ENCODE results near the gene MIPOL1. TPM values are rescaled to one million over a fixed set of nuclear protein-coding genes. Genes with fewer than 3 reads are reported as not detected.

The MIPOL1 gene
- total RNA-seq, 1 experiment from 2014 or later, result 18.7 TPM

- Histone ChIP-seq H3K27me3 (replicated peaks; ENCODE audit: control insufficient read depth, insufficient read depth, low read length) (no peaks in the 10 kb centered on the region), H3K9me3 (no peaks in the 10 kb centered on the region), H3K36me3 (ENCODE audit: control insufficient read depth, insufficient read depth, low read length) (peaks cover 10% of the 10 kb centered on the region), H3K4me1 (peaks cover 15% of the 10 kb centered on the region), H3K4me3 (ENCODE audit: low read depth, low read length) (peak overlapping the region; percentile 92)
- ChIA-PET POLR2A (interaction anchor here (1.4 to 2.2 kb wide), 2 partner anchors 26 to 343 kb away, joined by 5 to 7 read pairs; no protein-coding TSS in a partner anchor), CTCF (interaction anchor here (0.6 to 1.3 kb wide), 4 partner anchors 22 to 359 kb away, joined by 3 read pairs; no protein-coding TSS in a partner anchor)
- peak overlapping the region; percentile 95 for H3K27ac Mint-ChIP-seq (ENCODE audit: unreplicated experiment)
- peak overlapping the region; percentile 72 for H3K4me3 Mint-ChIP-seq (ENCODE audit: unreplicated experiment)
- TF ChIP-seq, protein P1, sequence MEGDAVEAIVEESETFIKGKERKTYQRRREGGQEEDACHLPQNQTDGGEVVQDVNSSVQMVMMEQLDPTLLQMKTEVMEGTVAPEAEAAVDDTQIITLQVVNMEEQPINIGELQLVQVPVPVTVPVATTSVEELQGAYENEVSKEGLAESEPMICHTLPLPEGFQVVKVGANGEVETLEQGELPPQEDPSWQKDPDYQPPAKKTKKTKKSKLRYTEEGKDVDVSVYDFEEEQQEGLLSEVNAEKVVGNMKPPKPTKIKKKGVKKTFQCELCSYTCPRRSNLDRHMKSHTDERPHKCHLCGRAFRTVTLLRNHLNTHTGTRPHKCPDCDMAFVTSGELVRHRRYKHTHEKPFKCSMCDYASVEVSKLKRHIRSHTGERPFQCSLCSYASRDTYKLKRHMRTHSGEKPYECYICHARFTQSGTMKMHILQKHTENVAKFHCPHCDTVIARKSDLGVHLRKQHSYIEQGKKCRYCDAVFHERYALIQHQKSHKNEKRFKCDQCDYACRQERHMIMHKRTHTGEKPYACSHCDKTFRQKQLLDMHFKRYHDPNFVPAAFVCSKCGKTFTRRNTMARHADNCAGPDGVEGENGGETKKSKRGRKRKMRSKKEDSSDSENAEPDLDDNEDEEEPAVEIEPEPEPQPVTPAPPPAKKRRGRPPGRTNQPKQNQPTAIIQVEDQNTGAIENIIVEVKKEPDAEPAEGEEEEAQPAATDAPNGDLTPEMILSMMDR (IDR thresholded peaks at IDR 0.05; ENCODE audit: insufficient read depth in 1 of 2, low read depth in 1 of 2, low read length in 1 of 2, severe bottlenecking in 1 of 2, unreplicated experiment in 1 of 2), result no peak
- no peaks in the 10 kb centered on the region for H3K27me3 Mint-ChIP-seq (ENCODE audit: insufficient read depth, unreplicated experiment)
- peak; percentile 50 to 57 for DNase-seq
- intact Hi-C loops (cut with micrococcal nuclease; ENCODE audit: unreplicated experiment), result no loop called here
- H3K9me3 Mint-ChIP-seq (ENCODE audit: unreplicated experiment), result no peaks in the 10 kb centered on the region
- H3K4me1 Mint-ChIP-seq (ENCODE audit: low read depth, unreplicated experiment), result peaks cover 15% of the 10 kb centered on the region
- peaks cover 92% of the 10 kb centered on the region for H3K36me3 Mint-ChIP-seq (ENCODE audit: insufficient read depth, unreplicated experiment)
- no TSS peak for BruUV-seq (replicated peaks)
Measured at GRCh38 chr14:37588956-37589714, 391.4 kb downstream of the MIPOL1 start.

GRCh38 chr14:37589715-37590427 is 392.1 kb downstream of the MIPOL1 start:
- Histone ChIP-seq H3K4me1 (peaks cover 15% of the 10 kb centered on the region), H3K9me3 (no peaks in the 10 kb centered on the region), H3K36me3 (ENCODE audit: control insufficient read depth, insufficient read depth, low read length) (peaks cover 10% of the 10 kb centered on the region), H3K27me3 (replicated peaks; ENCODE audit: control insufficient read depth, insufficient read depth, low read length) (no peaks in the 10 kb centered on the region), H3K4me3 (ENCODE audit: low read depth, low read length) (peak overlapping the region; percentile 92)
- BruUV-seq (replicated peaks), result no TSS peak
- TF ChIP-seq, protein P1 (IDR thresholded peaks at IDR 0.05; ENCODE audit: insufficient read depth in 1 of 2, low read depth in 1 of 2, low read length in 1 of 2, severe bottlenecking in 1 of 2, unreplicated experiment in 1 of 2), result peak in 1 of 2 experiments; percentile 9
- H3K4me3 Mint-ChIP-seq (ENCODE audit: unreplicated experiment), result peak overlapping the region; percentile 84
- peaks cover 89% of the 10 kb centered on the region for H3K36me3 Mint-ChIP-seq (ENCODE audit: insufficient read depth, unreplicated experiment)
- intact Hi-C loops (cut with micrococcal nuclease; ENCODE audit: unreplicated experiment), result loop anchor here (2.0 kb wide), 1 partner anchor 261 kb away; no protein-coding TSS in a partner anchor
- peak overlapping the region; percentile 99 for H3K27ac Mint-ChIP-seq (ENCODE audit: unreplicated experiment)
- CTCF ChIA-PET, result interaction anchor here (0.6 to 0.9 kb wide), 2 partner anchors 172 to 343 kb away, joined by 3 read pairs; no protein-coding TSS in a partner anchor
- no peaks in the 10 kb centered on the region for H3K27me3 Mint-ChIP-seq (ENCODE audit: insufficient read depth, unreplicated experiment)
- DNase-seq, result no peak
- no peaks in the 10 kb centered on the region for H3K9me3 Mint-ChIP-seq (ENCODE audit: unreplicated experiment)
- POLR2A ChIA-PET, result no interaction called here
- peaks cover 15% of the 10 kb centered on the region for H3K4me1 Mint-ChIP-seq (ENCODE audit: low read depth, unreplicated experiment)

- H3K4me1 ChIP-seq, result peaks cover 15% of the 10 kb centered on the region
- ChIA-PET POLR2A (no interaction called here), CTCF (interaction anchor here (0.7 to 1.2 kb wide), 4 partner anchors 8 to 360 kb away, joined by 3 to 6 read pairs (median 3); no protein-coding TSS in a partner anchor)
- Mint-ChIP-seq H3K4me1 (ENCODE audit: low read depth, unreplicated experiment) (peaks cover 15% of the 10 kb centered on the region), H3K9me3 (ENCODE audit: unreplicated experiment) (no peaks in the 10 kb centered on the region), H3K27me3 (ENCODE audit: insufficient read depth, unreplicated experiment) (no peaks in the 10 kb centered on the region), H3K27ac (ENCODE audit: unreplicated experiment) (peak overlapping the region; percentile 99), H3K36me3 (ENCODE audit: insufficient read depth, unreplicated experiment) (peaks cover 85% of the 10 kb centered on the region), H3K4me3 (ENCODE audit: unreplicated experiment) (peak overlapping the region; percentile 84)
- H3K36me3 ChIP-seq (ENCODE audit: control insufficient read depth, insufficient read depth, low read length), result peaks cover 10% of the 10 kb centered on the region
- TF ChIP-seq, protein P1 (IDR thresholded peaks at IDR 0.05; ENCODE audit: insufficient read depth in 1 of 2, low read depth in 1 of 2, low read length in 1 of 2, severe bottlenecking in 1 of 2, unreplicated experiment in 1 of 2), result peak in 1 of 2 experiments; percentile 2
- BruUV-seq (replicated peaks), result TSS peak; percentile 9
- no peaks in the 10 kb centered on the region for H3K27me3 ChIP-seq (replicated peaks; ENCODE audit: control insufficient read depth, insufficient read depth, low read length)
- intact Hi-C loops (cut with micrococcal nuclease; ENCODE audit: unreplicated experiment), result loop anchor here (1.0 to 2.0 kb wide), 3 partner anchors 262 to 344 kb away; no protein-coding TSS in a partner anchor
- no peak for DNase-seq
- H3K4me3 ChIP-seq (ENCODE audit: low read depth, low read length), result peak overlapping the region; percentile 92
- H3K9me3 ChIP-seq, result no peaks in the 10 kb centered on the region
Measured at GRCh38 chr14:37590428-37591139, 392.8 kb downstream of the MIPOL1 start.
